GM19351 (cell line): ENCODE measurements around the gene UTP11.

Experiments
- ATAC-seq: cut with Tn5 transposase; IDR thresholded peaks from one replicate; pipeline ENCODE4 v1.9.1; 2021; ENCODE audit warnings: mild to moderate bottlenecking, moderate library complexity; ENCODE audit not compliant: unreplicated experiment

UTP11 gene

GRCh38 chr1:38003261-38004250 lies 9.0 kb upstream of the UTP11 start:
- ATAC-seq, result no peak

GRCh38 chr1:38004284-38005108 lies 8.0 kb upstream of the UTP11 start:
- ATAC-seq, result no peak

- ATAC-seq, result no peak
Observed at GRCh38 chr1:38005195-38006007, 7.1 kb upstream of the UTP11 start, which contains the start of gene FHL3. FHL3 (minus strand) TSS chr1:38005514; CDS start chr1:37999412, 6,102 bp downstream.

GRCh38 chr1:38006008-38006828 lies 6.3 kb upstream of the UTP11 start:
- no peak for ATAC-seq

GRCh38 chr1:38009088-38009840 lies 3.3 kb upstream of the UTP11 start:
- no peak for ATAC-seq

- ATAC-seq, result no peak
Observed at GRCh38 chr1:38009841-38010180, 2.7 kb upstream of the UTP11 start.

- ATAC-seq, result no peak
Observed at GRCh38 chr1:38013227-38013622, 691 bp downstream of the UTP11 start.

GRCh38 chr1:38014171-38014570 lies 1.6 kb downstream of the UTP11 start:
- no peak for ATAC-seq

GRCh38 chr1:38014724-38015424 lies 2.3 kb downstream of the UTP11 start:
- no peak for ATAC-seq

- no peak for ATAC-seq
Observed at GRCh38 chr1:38015978-38016725, 3.6 kb downstream of the UTP11 start.

- ATAC-seq, result no peak
Observed at GRCh38 chr1:38018864-38019343, 6.4 kb downstream of the UTP11 start.

GRCh38 chr1:38020396-38020795 lies 7.9 kb downstream of the UTP11 start:
- ATAC-seq, result no peak

GRCh38 chr1:38021969-38022368 lies 9.4 kb downstream of the UTP11 start:
- ATAC-seq, result no peak

GRCh38 chr1:38022810-38023209 lies 10.3 kb downstream of the UTP11 start:
- no peak for ATAC-seq

- ATAC-seq, result no peak
Observed at GRCh38 chr1:38025233-38025632, 12.7 kb downstream of the UTP11 start.

- no peak for ATAC-seq
Observed at GRCh38 chr1:38025664-38026063, 13.1 kb downstream of the UTP11 start.

GRCh38 chr1:38026592-38027200 lies 14.2 kb downstream of the UTP11 start:
- ATAC-seq, result no peak
